Osteocyte (in vitro differentiated cells): ENCODE data around the gene SATB2. TPM values are rescaled to one million over a fixed set of nuclear protein-coding genes. Genes with fewer than 3 reads are reported as not detected.

ENCODE experiments used
- DNase-seq: peaks from one replicate; pipeline ENCODE4 v3.0.0; 2021; ENCODE audit warnings: mixed read lengths; ENCODE audit not compliant: unreplicated experiment; ENCODE audit errors: extremely low spot score
- H3K27ac Mint-ChIP-seq: one replicate; pipeline ENCODE4 v1.8.0; 2021; ENCODE audit warnings: mild to moderate bottlenecking, mixed read lengths; ENCODE audit not compliant: unreplicated experiment
- H3K27me3 Mint-ChIP-seq: one replicate; pipeline ENCODE4 v1.8.0; 2021; ENCODE audit warnings: mixed read lengths; ENCODE audit not compliant: unreplicated experiment
- H3K36me3 Mint-ChIP-seq: one replicate; pipeline ENCODE4 v1.8.0; 2021; ENCODE audit warnings: mixed read lengths; ENCODE audit not compliant: unreplicated experiment
- H3K4me1 Mint-ChIP-seq: one replicate; pipeline ENCODE4 v1.8.0; 2021; ENCODE audit warnings: mixed read lengths; ENCODE audit not compliant: unreplicated experiment
- H3K4me3 Mint-ChIP-seq: one replicate; pipeline ENCODE4 v1.8.0; 2021; ENCODE audit warnings: mild to moderate bottlenecking, moderate library complexity, mixed read lengths; ENCODE audit not compliant: unreplicated experiment
- H3K9me3 Mint-ChIP-seq: one replicate; pipeline ENCODE4 v1.8.0; 2021; ENCODE audit warnings: mixed read lengths; ENCODE audit not compliant: unreplicated experiment
- CTCF ChIP-seq: fragments of 200-600 bp; sonication (generic); IDR thresholded peaks from 2 replicates; pipeline ENCODE4 v1.5.0; 2021; ENCODE audit warnings: antibody characterized with exemption, mild to moderate bottlenecking, moderate library complexity
- total RNA-seq: library from RNA; stranded (reverse); gene quantifications from 2 replicates; pipeline ENCODE4 v1.2.1, GENCODE V29; 2021

Gene SATB2
- total RNA-seq, 1 donor from 2014 or later: 11.6 TPM

GRCh38 chr2:199392363-199392762 lies 65.4 kb downstream of the SATB2 start:
- no peak for DNase-seq
- TF ChIP-seq CTCF: no peak
- no peaks in the 10 kb centered on the region for H3K27me3 Mint-ChIP-seq
- no peak overlapping the region for H3K27ac Mint-ChIP-seq
- H3K4me1 Mint-ChIP-seq: peaks cover 3% of the 10 kb centered on the region
- no peak overlapping the region for H3K4me3 Mint-ChIP-seq
- H3K36me3 Mint-ChIP-seq: no peaks in the 10 kb centered on the region
- no peaks in the 10 kb centered on the region for H3K9me3 Mint-ChIP-seq

- no peak for TF ChIP-seq CTCF
- H3K4me3 Mint-ChIP-seq: no peak overlapping the region
- no peaks in the 10 kb centered on the region for H3K9me3 Mint-ChIP-seq
- H3K27me3 Mint-ChIP-seq: no peaks in the 10 kb centered on the region
- no peaks in the 10 kb centered on the region for H3K36me3 Mint-ChIP-seq
- no peaks in the 10 kb centered on the region for H3K4me1 Mint-ChIP-seq
- no peak for DNase-seq
- no peak overlapping the region for H3K27ac Mint-ChIP-seq
These were observed 68.9 kb downstream of the SATB2 start for GRCh38 chr2:199388728-199389268.

GRCh38 chr2:199384043-199384442 lies 73.7 kb downstream of the SATB2 start:
- Mint-ChIP-seq H3K27ac (no peak overlapping the region), H3K27me3 (no peaks in the 10 kb centered on the region), H3K4me3 (no peak overlapping the region), H3K4me1 (peaks cover 5% of the 10 kb centered on the region), H3K36me3 (no peaks in the 10 kb centered on the region), H3K9me3 (no peaks in the 10 kb centered on the region)
- TF ChIP-seq CTCF: no peak
- DNase-seq: no peak

GRCh38 chr2:199383021-199383420 lies 74.7 kb downstream of the SATB2 start:
- H3K27ac Mint-ChIP-seq: no peak overlapping the region
- H3K4me1 Mint-ChIP-seq: peaks cover 5% of the 10 kb centered on the region
- no peak for DNase-seq
- TF ChIP-seq CTCF: no peak
- no peaks in the 10 kb centered on the region for H3K27me3 Mint-ChIP-seq
- H3K4me3 Mint-ChIP-seq: no peak overlapping the region
- no peaks in the 10 kb centered on the region for H3K36me3 Mint-ChIP-seq
- H3K9me3 Mint-ChIP-seq: no peaks in the 10 kb centered on the region

GRCh38 chr2:199382091-199382490 lies 75.6 kb downstream of the SATB2 start:
- H3K36me3 Mint-ChIP-seq: no peaks in the 10 kb centered on the region
- no peak overlapping the region for H3K4me3 Mint-ChIP-seq
- no peak for DNase-seq
- H3K27ac Mint-ChIP-seq: no peak overlapping the region
- H3K4me1 Mint-ChIP-seq: peaks cover 5% of the 10 kb centered on the region
- TF ChIP-seq CTCF: no peak
- H3K27me3 Mint-ChIP-seq: no peaks in the 10 kb centered on the region
- H3K9me3 Mint-ChIP-seq: no peaks in the 10 kb centered on the region
